K562 (cell line): Measurements from ENCODE around the gene DTHD1. TPM values are rescaled to one million over a fixed set of nuclear protein-coding genes. Genes with fewer than 3 reads are reported as not detected.

ENCODE experiments used
- ATAC-seq: fragments of 200-7000 bp; cut with Tn5 transposase; 3 replicates; pipeline ENCODE4 v1.9.1; 2020; ENCODE audit warnings: moderate library complexity
- BruUV-seq: library from RNA; stranded (reverse); fragments of 400-500 nt; replicated peaks from 2 replicates; lab custom pipeline; 2021; lab: Mats Ljungman, UMichigan
- CTCF ChIA-PET: fragments of 300-600 bp; formaldehyde crosslinking; extraction: SDS; loops from one replicate; lab custom pipeline; 2021; ENCODE audit warnings: low intra/inter-chr PET ratio; lab: Yijun Ruan, JAX
- POLR2A ChIA-PET: fragments of 300-600, 350-650 bp; sonication (Branson Sonifier 250); formaldehyde crosslinking; extraction: SDS; loops from one replicate; lab custom pipeline; 2021; ENCODE audit warnings: antibody characterized with exemption, inconsistent platforms; lab: Yijun Ruan, JAX
- DNase-seq, 4 experiments: peaks; one replicate each; pipeline versions ENCODE4 v3.0.0 to v3.0.0-alpha.2; 2011 to 2018; ENCODE audit warnings: low spot score in 3 of 4, mixed read lengths in 3 of 4; ENCODE audit errors: extremely low read depth in 1 of 4
- FAIRE-seq: peaks from 2 replicates; lab custom pipeline; 2011; peaks lifted over from hg19 to GRCh38; lab: Jason Lieb, UNC
- H2AFZ ChIP-seq: 2 replicates; pipeline ENCODE4 v1.6.0; 2011; ENCODE audit warnings: low read depth, low read length, control low read depth, inconsistent platforms
- H3K27ac ChIP-seq: fragments of 200-600 bp; 3 replicates; pipeline ENCODE4 v1.8.0; 2011; ENCODE audit warnings: low read depth, mild to moderate bottlenecking, control low read depth, inconsistent platforms, low read length, moderate library complexity, mixed read lengths; ENCODE audit errors: extremely low read depth
- H3K27me3 ChIP-seq, 2 experiments: fragments of 300-600 bp in 1 of 2; 2 replicates in 1 of 2; 3 replicates in 1 of 2; pipeline versions ENCODE4 v1.6.0 to v1.8.0; 2011; ENCODE audit warnings: inconsistent platforms in 2 of 2, low read length in 2 of 2, mild to moderate bottlenecking in 1 of 2, mixed read lengths in 1 of 2, moderate library complexity in 1 of 2; ENCODE audit not compliant: control insufficient read depth in 2 of 2, insufficient read depth in 2 of 2
- H3K36me3 ChIP-seq: fragments of 300-600 bp; 3 replicates; pipeline ENCODE4 v1.8.0; 2011; ENCODE audit warnings: mild to moderate bottlenecking, low read length, inconsistent platforms; ENCODE audit not compliant: control insufficient read depth, insufficient read depth
- H3K4me1 ChIP-seq, 2 experiments: fragments of 200-600 bp in 1 of 2; replicated peaks in 1 of 2; 2 replicates in 1 of 2; 3 replicates in 1 of 2; pipeline versions ENCODE4 v1.5.1 to v1.8.0; 2011; ENCODE audit warnings: inconsistent platforms in 2 of 2, low read length in 2 of 2, mild to moderate bottlenecking in 1 of 2, mixed read lengths in 1 of 2, moderate library complexity in 1 of 2; ENCODE audit not compliant: control insufficient read depth in 2 of 2, insufficient read depth in 2 of 2
- H3K4me2 ChIP-seq: 2 replicates; pipeline ENCODE4 v1.6.1; 2011; ENCODE audit warnings: low read length, control low read depth, inconsistent platforms, mixed read lengths; ENCODE audit not compliant: insufficient read depth
- H3K4me3 ChIP-seq: fragments of 200-600 bp; sonication (generic), shearing (Covaris generic); 2 replicates; pipeline ENCODE4 v1.5.1; 2016; ENCODE audit warnings: control low read depth, inconsistent platforms
- H3K79me2 ChIP-seq: fragments of 200-600 bp; 3 replicates; pipeline ENCODE4 v1.8.0; 2011; ENCODE audit warnings: low read length, inconsistent platforms; ENCODE audit not compliant: control insufficient read depth, insufficient read depth
- H3K9ac ChIP-seq, 2 experiments: 2 replicates each; pipeline versions ENCODE4 v1.6.0 to v1.6.1; 2011; ENCODE audit warnings: low read depth in 2 of 2, low read length in 2 of 2, control low read depth in 1 of 2, inconsistent platforms in 1 of 2, mild to moderate bottlenecking in 1 of 2, mixed read lengths in 1 of 2; ENCODE audit not compliant: insufficient read depth in 1 of 2
- H3K9me1 ChIP-seq: one replicate; pipeline ENCODE4 v1.6.0; 2011; ENCODE audit warnings: inconsistent platforms, mild to moderate bottlenecking, low read length, moderate library complexity; ENCODE audit not compliant: control insufficient read depth, insufficient read depth
- H3K9me3 ChIP-seq: replicated peaks from 2 replicates; pipeline ENCODE4 v1.5.1; 2011; ENCODE audit warnings: low read depth, low read length, inconsistent platforms; ENCODE audit not compliant: control insufficient read depth, insufficient read depth
- H4K20me1 ChIP-seq: replicated peaks from 2 replicates; pipeline ENCODE4 v1.6.1; 2011; ENCODE audit warnings: low read length, inconsistent platforms, mixed read lengths; ENCODE audit not compliant: control insufficient read depth, insufficient read depth
- FOSL1 ChIP-seq: fragments of 200-800 bp; sonication (Bioruptor generic); conservative IDR thresholded peaks from 2 replicates; pipeline ENCODE4 v1.6.1; 2016; ENCODE audit warnings: missing genetic modification characterization, missing compliant biosample characterization
- MCM5 ChIP-seq: fragments of 450-650 bp; IDR thresholded peaks from 2 replicates; pipeline ENCODE4 v1.6.1; 2016; ENCODE audit warnings: low read depth
- NCOA2 ChIP-seq, 2 experiments: fragments of 450-650 bp; IDR thresholded peaks; 2 replicates each; pipeline ENCODE4 v1.6.1; 2018; ENCODE audit warnings: mild to moderate bottlenecking in 2 of 2, moderate library complexity in 1 of 2; ENCODE audit not compliant: partially characterized antibody in 2 of 2
- RHOXF2B ChIP-seq: fragments of 250-450 bp; sonication (Bioruptor Pico); conservative IDR thresholded peaks from 2 replicates; pipeline ENCODE4 v1.5.1; 2021
- SAFB ChIP-seq: fragments of 200-400 bp; formaldehyde crosslinking; IDR thresholded peaks from 2 replicates; pipeline ENCODE4 v1.6.1; 2017; ENCODE audit warnings: low read depth, low read length, borderline replicate concordance
- WGBS: fragments of 100-300 bp; shearing (Covaris generic); methylation state at CpG from one replicate; pipeline ENCODE4 v1.1.6; 2016; ENCODE audit warnings: low coverage, mixed read lengths; ENCODE audit not compliant: insufficient coverage; ENCODE audit errors: missing lambda C conversion rate; 5-methylcytosine and 5-hydroxymethylcytosine counted together
- in situ Hi-C: fragments of 300-500 bp; cut with MboI; formaldehyde crosslinking; loops from 4 replicates; pipeline ENCODE4 v1.15.0; 2018; ENCODE audit warnings: inconsistent platforms, mixed read lengths
- intact Hi-C: fragments of 100-400 bp; cut with micrococcal nuclease; formaldehyde crosslinking; loops from 2 replicates; pipeline ENCODE4 v1.14.2; 2022
- polyA plus RNA-seq, 8 experiments: library from polyadenylated mRNA; depleted of rRNA in 4 of 8; stranded (reverse) in 5 of 8; unstranded in 3 of 8; fragments of >200 nt; fragmentation: Nextera tagmentation in 2 of 8; fragmentation: Illumina TruSeq in 1 of 8; extraction: Ambion mirVana in 2 of 8; extraction: Trizol in 1 of 8; gene quantifications; 2 replicates each; pipeline versions ENCODE4 v1.2.1 to v1.2.3, GENCODE V29; 2011 to 2014; ENCODE audit warnings: inconsistent platforms in 1 of 8, missing spikeins in 1 of 8
- total RNA-seq, 7 experiments: library from RNA; depleted of rRNA in 6 of 7; stranded (reverse); fragments of >200 nt in 6 of 7; fragmentation: Illumina TruSeq in 2 of 7; extraction: Trizol in 2 of 7; gene quantifications; 2 replicates each; pipeline versions ENCODE4 v1.2.1 to v1.2.3, GENCODE V29; 2011 to 2021; ENCODE audit warnings: low replicate concordance in 1 of 7

DTHD1 gene
- total and polyA plus RNA-seq, 9 of the 15 experiments (the other 6 are each of a cell fraction or from before 2014, with no cell fraction given): not detected

DNA sequence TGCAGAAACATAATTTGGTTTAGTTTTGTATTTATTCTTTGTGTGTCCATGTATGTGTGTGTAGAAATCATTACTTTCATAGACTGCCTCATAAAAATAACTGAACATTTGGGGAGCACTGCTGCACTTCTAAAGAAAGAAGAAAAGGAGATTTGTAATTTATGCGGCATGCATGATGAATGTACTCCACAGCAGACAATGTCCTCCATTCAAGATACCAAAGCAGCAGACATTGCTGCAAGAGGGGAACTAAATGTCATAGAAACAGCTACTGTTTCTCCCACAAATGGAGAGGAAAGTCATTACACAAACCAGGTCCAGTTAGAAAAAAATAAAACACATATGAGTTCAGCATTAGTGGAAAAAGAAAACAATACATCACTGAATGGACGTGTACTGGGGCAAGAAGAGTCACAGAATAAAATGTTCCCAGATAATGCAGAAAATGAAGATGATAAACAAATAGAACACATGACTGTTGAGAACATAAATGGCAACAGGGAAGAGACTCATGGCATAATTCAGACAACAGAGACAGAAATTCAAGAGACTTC, 2.6 kb downstream of the DTHD1 start:
- ChIA-PET POLR2A (no interaction called here), CTCF (no interaction called here)
- H4K20me1 ChIP-seq: no peaks in the 10 kb centered on the region
- intact Hi-C loops: no loop called here
- no peaks in the 10 kb centered on the region for H3K36me3 ChIP-seq
- no peaks in the 10 kb centered on the region for H3K4me1 ChIP-seq
- no TSS peak for BruUV-seq
- 6% methylated on average over 2 of the region's 2 CpGs for WGBS
- H3K9me3 ChIP-seq: no peaks in the 10 kb centered on the region
- no peak overlapping the region for H2AFZ ChIP-seq
- no peaks in the 10 kb centered on the region for H3K9me1 ChIP-seq
- no peak for ATAC-seq
- no peaks in the 10 kb centered on the region for H3K27me3 ChIP-seq
- no peak overlapping the region for H3K4me3 ChIP-seq
- H3K27ac ChIP-seq: no peak overlapping the region
- no peak overlapping the region for H3K4me2 ChIP-seq
- H3K79me2 ChIP-seq: no peaks in the 10 kb centered on the region
- TF ChIP-seq SAFB: no peak
- DNase-seq: no peak
- in situ Hi-C loops: no loop called here
- FAIRE-seq: no peak
- H3K9ac ChIP-seq: no peak overlapping the region

DNA sequence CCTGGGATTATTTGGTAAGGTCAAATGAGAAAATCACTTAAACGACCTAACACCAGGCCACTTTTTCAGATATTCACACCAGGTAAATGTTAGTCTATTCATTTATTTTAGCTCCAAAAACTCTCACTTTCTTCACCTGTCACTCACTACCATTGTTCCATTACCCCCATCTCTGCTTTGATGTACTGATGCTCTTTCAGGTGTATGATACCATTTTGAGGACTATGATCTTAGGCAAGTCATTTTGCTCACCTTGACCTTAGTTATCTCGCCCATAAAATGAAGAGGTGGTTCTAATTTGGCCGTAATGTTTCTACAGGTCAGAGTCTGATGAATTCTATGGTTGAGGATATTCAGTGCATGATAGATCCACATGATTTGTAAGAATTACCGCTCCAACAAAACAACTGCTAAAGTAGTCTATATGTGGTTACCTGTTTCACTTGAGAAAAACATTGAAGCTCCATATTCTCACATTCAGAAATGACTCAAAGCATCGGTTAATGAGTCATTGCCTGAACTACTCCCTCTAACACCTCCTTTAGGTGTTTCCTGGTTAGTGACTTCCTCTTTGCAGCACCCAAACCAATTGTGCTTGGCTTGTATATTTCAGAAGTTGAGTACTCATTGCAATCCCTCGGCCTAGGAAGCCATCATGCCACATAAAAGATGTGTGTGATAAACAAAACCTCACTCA, 4.5 kb downstream of the DTHD1 start:
- H3K27me3 ChIP-seq: no peaks in the 10 kb centered on the region
- H3K4me3 ChIP-seq: no peak overlapping the region
- H3K9ac ChIP-seq: no peak overlapping the region
- POLR2A ChIA-PET: no interaction called here
- intact Hi-C loops: no loop called here
- H3K79me2 ChIP-seq: no peaks in the 10 kb centered on the region
- no peak overlapping the region for H3K27ac ChIP-seq
- no peak overlapping the region for H3K4me2 ChIP-seq
- H3K4me1 ChIP-seq: no peaks in the 10 kb centered on the region
- no peaks in the 10 kb centered on the region for H3K36me3 ChIP-seq
- in situ Hi-C loops: no loop called here
- TF ChIP-seq MCM5 (no peak), FOSL1 (tag) (0 out of 2 replicates have a peak, but pooled peaks have one; percentile 21), NCOA2 (IDR thresholded peaks at IDR 0.05; ENCODE audit: partially characterized antibody in 2 of 2) (no peak), RHOXF2B (no peak)
- no peaks in the 10 kb centered on the region for H3K9me3 ChIP-seq
- no peaks in the 10 kb centered on the region for H3K9me1 ChIP-seq
- FAIRE-seq (no peak), DNase-seq (no peak), ATAC-seq (no peak)
- 0% methylated on average over 6 of the region's 6 CpGs for WGBS
- H4K20me1 ChIP-seq: no peaks in the 10 kb centered on the region
- CTCF ChIA-PET: no interaction called here
- no peak overlapping the region for H2AFZ ChIP-seq
- BruUV-seq: no TSS peak
